DOHH2 (cell line): ENCODE measurements around the gene HES6.

Experiments used
- H3F3A ChIP-seq: fragments of 200-600 bp; sonication (generic), shearing (Covaris generic); 2 replicates; pipeline ENCODE4 v1.6.0; 2016; ENCODE audit warnings: antibody characterized with exemption, mild to moderate bottlenecking; ENCODE audit not compliant: control insufficient read depth, insufficient read depth
- H3K27ac ChIP-seq: fragments of 200-600 bp; sonication (generic); 2 replicates; pipeline ENCODE4 v1.5.1; 2014; ENCODE audit warnings: low read depth, mild to moderate bottlenecking, low read length, moderate library complexity
- H3K27me3 ChIP-seq: fragments of 200-600 bp; sonication (generic); 2 replicates; pipeline ENCODE4 v1.6.1; 2014; ENCODE audit warnings: mild to moderate bottlenecking, low read length, mixed read lengths; ENCODE audit not compliant: control insufficient read depth
- H3K36me3 ChIP-seq: fragments of 200-600 bp; sonication (generic); 2 replicates; pipeline ENCODE4 v1.6.1; 2014; ENCODE audit warnings: mild to moderate bottlenecking, low read length, moderate library complexity, mixed read lengths; ENCODE audit not compliant: control insufficient read depth
- H3K4me1 ChIP-seq: fragments of 200-600 bp; sonication (generic); 2 replicates; pipeline ENCODE4 v1.6.1; 2014; ENCODE audit warnings: mild to moderate bottlenecking, low read length, mixed read lengths; ENCODE audit not compliant: control insufficient read depth
- H3K4me2 ChIP-seq: fragments of 200-600 bp; sonication (generic); 2 replicates; pipeline ENCODE4 v1.6.0; 2014; ENCODE audit warnings: mild to moderate bottlenecking, low read length, moderate library complexity
- H3K4me3 ChIP-seq: fragments of 200-600 bp; sonication (generic); 2 replicates; pipeline ENCODE4 v1.5.1; 2014; ENCODE audit warnings: mild to moderate bottlenecking, low read length, mixed read lengths
- H3K79me2 ChIP-seq: fragments of 200-600 bp; sonication (generic); 2 replicates; pipeline ENCODE4 v1.6.1; 2014; ENCODE audit warnings: mild to moderate bottlenecking, low read length, mixed read lengths; ENCODE audit not compliant: control insufficient read depth
- H3K9me2 ChIP-seq: fragments of 200-600 bp; sonication (generic); replicated peaks from 2 replicates; pipeline ENCODE4 v1.6.1; 2014; ENCODE audit warnings: mild to moderate bottlenecking, low read length, mixed read lengths; ENCODE audit not compliant: control insufficient read depth
- H3K9me3 ChIP-seq: fragments of 200-600 bp; sonication (generic); 2 replicates; pipeline ENCODE4 v1.6.1; 2014; ENCODE audit warnings: antibody characterized with exemption, low read length, mixed read lengths; ENCODE audit not compliant: control insufficient read depth, insufficient read depth
- H4K20me1 ChIP-seq: fragments of 200-600 bp; sonication (generic); 2 replicates; pipeline ENCODE4 v1.6.0; 2014; ENCODE audit warnings: low read depth, mild to moderate bottlenecking, antibody characterized with exemption, low read length, moderate library complexity; ENCODE audit not compliant: control insufficient read depth, insufficient read depth
- CTCF ChIP-seq: fragments of 200-600 bp; sonication (generic); IDR thresholded peaks from one replicate; pipeline ENCODE4 v1.5.1; 2014; ENCODE audit warnings: antibody characterized with exemption, mild to moderate bottlenecking, low read depth, low read length; ENCODE audit not compliant: poor library complexity, severe bottlenecking
- EZH2phosphoT487 ChIP-seq: fragments of 200-600 bp; sonication (generic); IDR thresholded peaks from 2 replicates; pipeline ENCODE4 v1.6.1; 2017; ENCODE audit warnings: borderline replicate concordance, mild to moderate bottlenecking, antibody characterized with exemption, low read length, moderate library complexity, mixed read lengths

The HES6 gene

GRCh38 chr2:238261718-238262375, 22.0 kb upstream of the HES6 start:
- H3K4me3 ChIP-seq, result no peak overlapping the region
- H3K4me2 ChIP-seq, result no peak overlapping the region
- H3K36me3 ChIP-seq, result peaks cover 18% of the 10 kb centered on the region

GRCh38 chr2:238260883-238261282, 21.0 kb upstream of the HES6 start:
- no peaks in the 10 kb centered on the region for H3K9me2 ChIP-seq
- H3K4me1 ChIP-seq, result peaks cover 17% of the 10 kb centered on the region
- H3K79me2 ChIP-seq, result no peaks in the 10 kb centered on the region
- H3K36me3 ChIP-seq, result peaks cover 27% of the 10 kb centered on the region
- no peak for TF ChIP-seq CTCF
- no peak for TF ChIP-seq EZH2phosphoT487
- no peak overlapping the region for H3K27ac ChIP-seq
- H3K4me2 ChIP-seq, result no peak overlapping the region
- no peaks in the 10 kb centered on the region for H3K9me3 ChIP-seq
- H3F3A ChIP-seq, result peaks cover 2% of the 10 kb centered on the region; the same call in 1 of the 2 replicates
- no peaks in the 10 kb centered on the region for H4K20me1 ChIP-seq
- H3K27me3 ChIP-seq, result no peaks in the 10 kb centered on the region
- no peak overlapping the region for H3K4me3 ChIP-seq

More at GRCh38 chr2:238261718-238262375, 22.0 kb upstream of the HES6 start:
- no peaks in the 10 kb centered on the region for H3K9me3 ChIP-seq
- H3K9me2 ChIP-seq, result no peaks in the 10 kb centered on the region
- H3K27me3 ChIP-seq, result no peaks in the 10 kb centered on the region
- H3K79me2 ChIP-seq, result no peaks in the 10 kb centered on the region
- H4K20me1 ChIP-seq, result no peaks in the 10 kb centered on the region
- H3K27ac ChIP-seq, result no peak overlapping the region
- H3F3A ChIP-seq, result peaks cover 2% of the 10 kb centered on the region; the same call in 1 of the 2 replicates
- TF ChIP-seq CTCF (no peak), EZH2phosphoT487 (no peak)
- peaks cover 17% of the 10 kb centered on the region for H3K4me1 ChIP-seq

- H3K4me1 ChIP-seq, result peaks cover 12% of the 10 kb centered on the region
These were observed 19.5 kb upstream of the HES6 start for GRCh38 chr2:238259061-238260020.

More at GRCh38 chr2:238259061-238260020, 19.5 kb upstream of the HES6 start:
- H3K4me3 ChIP-seq, result no peak overlapping the region
- H3K27ac ChIP-seq, result no peak overlapping the region
- peaks cover 2% of the 10 kb centered on the region; the same call in 1 of the 2 replicates for H3F3A ChIP-seq
- H3K79me2 ChIP-seq, result no peaks in the 10 kb centered on the region
- H3K4me2 ChIP-seq, result no peak overlapping the region
- TF ChIP-seq CTCF (no peak), EZH2phosphoT487 (no peak)
- no peaks in the 10 kb centered on the region for H3K9me3 ChIP-seq
- H4K20me1 ChIP-seq, result no peaks in the 10 kb centered on the region
- H3K9me2 ChIP-seq, result no peaks in the 10 kb centered on the region
- peaks cover 38% of the 10 kb centered on the region for H3K36me3 ChIP-seq
- H3K27me3 ChIP-seq, result no peaks in the 10 kb centered on the region
